ENCODE data around the gene DEFB118.

Gene DEFB118

GRCh38 chr20:31406115-31406514 is 37.7 kb downstream of the DEFB118 start, which contains the start of gene DEFB121:
Gene DEFB121 (minus strand): TSS chr20:31406215. CDS start chr20:31406152, 63 bp downstream.
- no CpG with 5 or more reads among the region's 3 CpGs for WGBS, 2 donors (ENCODE audit: extremely low coverage in 2 of 2, insufficient read length in 2 of 2, insufficient replicate concordance in 1 of 2)

GRCh38 chr20:31410011-31410410 is 41.6 kb downstream of the DEFB118 start:
- WGBS, 2 donors (ENCODE audit: extremely low coverage in 2 of 2, insufficient read length in 2 of 2, insufficient replicate concordance in 1 of 2), result no CpG with 5 or more reads among the region's 1 CpG
- DNase-seq (ENCODE audit: low spot score), result no peak
- Histone ChIP-seq H2BK120ac (ENCODE audit: low read depth, low read length) (no peak overlapping the region), H3K4me3 (ENCODE audit: low read length in 2 of 2) (no peak overlapping the region), H2BK15ac (ENCODE audit: low read length) (no peak overlapping the region), H2BK5ac (ENCODE audit: low read length) (no peak overlapping the region), H3K4ac (ENCODE audit: low read length) (no peak overlapping the region), H3K4me2 (ENCODE audit: insufficient read depth, low read length, poor library complexity, severe bottlenecking) (no peak overlapping the region), H4K91ac (ENCODE audit: low read depth, low read length, poor library complexity) (no peak overlapping the region), H2BK12ac (ENCODE audit: low read length) (no peak overlapping the region), H4K8ac (ENCODE audit: low read depth, low read length) (no peak overlapping the region), H3K79me1 (ENCODE audit: low read depth, low read length) (no peaks in the 10 kb centered on the region), H3K27ac (replicated peaks; ENCODE audit: low read length) (no peak overlapping the region), H3K9ac (ENCODE audit: low read depth, low read length, poor library complexity) (no peak overlapping the region), H3K14ac (ENCODE audit: low read length) (no peak overlapping the region), H3K9me3 (replicated peaks in 1 of 2; ENCODE audit: control insufficient read depth in 2 of 2, insufficient read depth in 1 of 2, low read depth in 1 of 2, low read length in 2 of 2) (peaks cover 0 to 21% of the 10 kb centered on the region in 2 donors), H3K36me3 (replicated peaks in 1 of 2; ENCODE audit: control insufficient read depth in 2 of 2, insufficient read depth in 2 of 2, low read length in 2 of 2) (no peaks in the 10 kb centered on the region), H3K23ac (ENCODE audit: low read depth, low read length, poor library complexity) (no peak overlapping the region), H3K4me1 (ENCODE audit: control insufficient read depth in 2 of 2, insufficient read depth in 1 of 2, low read depth in 1 of 2, low read length in 2 of 2) (no peaks in the 10 kb centered on the region), H3K18ac (ENCODE audit: low read length) (no peak overlapping the region), H2AK5ac (ENCODE audit: low read depth, low read length) (no peak overlapping the region), H3K27me3 (ENCODE audit: control insufficient read depth in 3 of 3, insufficient read depth in 3 of 3, low read depth in 1 of 3, low read length in 3 of 3) (no peaks in the 10 kb centered on the region), H2AFZ (ENCODE audit: low read length) (no peak overlapping the region)

More at GRCh38 chr20:31406115-31406514, 37.7 kb downstream of the DEFB118 start, which contains the start of gene DEFB121:
- Histone ChIP-seq H3K4me1 (ENCODE audit: control insufficient read depth in 2 of 2, insufficient read depth in 1 of 2, low read depth in 1 of 2, low read length in 2 of 2) (no peaks in the 10 kb centered on the region), H2AFZ (ENCODE audit: low read length) (no peak within 1 kb of the TSS), H2AK5ac (ENCODE audit: low read depth, low read length) (no peak within 1 kb of the TSS), H2BK15ac (ENCODE audit: low read length) (no peak within 1 kb of the TSS), H3K4me3 (ENCODE audit: low read length in 2 of 2) (no peak within 1 kb of the TSS), H2BK12ac (ENCODE audit: low read length) (no peak within 1 kb of the TSS), H3K79me1 (ENCODE audit: low read depth, low read length) (no peaks in the 10 kb centered on the region), H4K91ac (ENCODE audit: low read depth, low read length, poor library complexity) (no peak within 1 kb of the TSS), H3K36me3 (replicated peaks in 1 of 2; ENCODE audit: control insufficient read depth in 2 of 2, insufficient read depth in 2 of 2, low read length in 2 of 2) (no peaks in the 10 kb centered on the region), H3K14ac (ENCODE audit: low read length) (no peak within 1 kb of the TSS), H3K23ac (ENCODE audit: low read depth, low read length, poor library complexity) (no peak within 1 kb of the TSS), H3K27ac (replicated peaks; ENCODE audit: low read length) (no peak within 1 kb of the TSS), H2BK5ac (ENCODE audit: low read length) (no peak within 1 kb of the TSS), H3K9ac (ENCODE audit: low read depth, low read length, poor library complexity) (no peak within 1 kb of the TSS), H4K8ac (ENCODE audit: low read depth, low read length) (no peak within 1 kb of the TSS), H3K4me2 (ENCODE audit: insufficient read depth, low read length, poor library complexity, severe bottlenecking) (no peak within 1 kb of the TSS), H3K27me3 (ENCODE audit: control insufficient read depth in 3 of 3, insufficient read depth in 3 of 3, low read depth in 1 of 3, low read length in 3 of 3) (peaks cover 0 to 5% (median 0%) of the 10 kb centered on the region in 3 experiments), H3K4ac (ENCODE audit: low read length) (no peak within 1 kb of the TSS), H2BK120ac (ENCODE audit: low read depth, low read length) (no peak within 1 kb of the TSS), H3K18ac (ENCODE audit: low read length) (no peak within 1 kb of the TSS), H3K9me3 (replicated peaks in 1 of 2; ENCODE audit: control insufficient read depth in 2 of 2, insufficient read depth in 1 of 2, low read depth in 1 of 2, low read length in 2 of 2) (peaks cover 0 to 28% of the 10 kb centered on the region in 2 donors)
- DNase-seq (ENCODE audit: low spot score), result no peak

DNA sequence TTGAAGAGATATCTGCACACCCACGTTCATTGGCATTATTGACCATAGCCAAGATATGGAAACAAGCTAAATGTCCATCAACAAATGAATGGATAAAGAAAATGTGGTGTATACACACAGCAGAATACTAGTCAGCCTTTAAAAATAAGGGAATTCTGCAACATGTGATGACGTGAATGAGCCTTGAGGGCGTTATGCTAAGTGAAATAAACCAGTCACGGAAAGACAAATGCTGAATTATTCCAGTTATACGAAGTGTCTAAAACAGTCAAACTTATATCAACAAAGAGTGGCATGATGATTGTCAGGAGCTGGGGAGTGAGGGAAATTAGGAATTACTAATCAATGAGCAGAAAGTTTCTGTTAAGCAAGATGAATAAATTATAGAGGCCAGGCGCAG is 46.0 kb downstream of the DEFB118 start:
- Histone ChIP-seq H3K27me3 (ENCODE audit: control insufficient read depth in 3 of 3, insufficient read depth in 3 of 3, low read depth in 1 of 3, low read length in 3 of 3) (no peaks in the 10 kb centered on the region), H2BK12ac (ENCODE audit: low read length) (no peak overlapping the region), H2BK5ac (ENCODE audit: low read length) (no peak overlapping the region), H3K4me3 (ENCODE audit: low read length in 2 of 2) (no peak overlapping the region), H3K36me3 (replicated peaks in 1 of 2; ENCODE audit: control insufficient read depth in 2 of 2, insufficient read depth in 2 of 2, low read length in 2 of 2) (no peaks in the 10 kb centered on the region), H2BK120ac (ENCODE audit: low read depth, low read length) (no peak overlapping the region), H4K8ac (ENCODE audit: low read depth, low read length) (no peak overlapping the region), H3K27ac (replicated peaks; ENCODE audit: low read length) (no peak overlapping the region), H2AK5ac (ENCODE audit: low read depth, low read length) (no peak overlapping the region), H3K9me3 (replicated peaks in 1 of 2; ENCODE audit: control insufficient read depth in 2 of 2, insufficient read depth in 1 of 2, low read depth in 1 of 2, low read length in 2 of 2) (peaks cover 0 to 10% of the 10 kb centered on the region in 2 donors), H3K18ac (ENCODE audit: low read length) (no peak overlapping the region), H3K4ac (ENCODE audit: low read length) (no peak overlapping the region), H3K4me2 (ENCODE audit: insufficient read depth, low read length, poor library complexity, severe bottlenecking) (no peak overlapping the region), H2AFZ (ENCODE audit: low read length) (no peak overlapping the region), H3K23ac (ENCODE audit: low read depth, low read length, poor library complexity) (no peak overlapping the region), H3K4me1 (ENCODE audit: control insufficient read depth in 2 of 2, insufficient read depth in 1 of 2, low read depth in 1 of 2, low read length in 2 of 2) (no peaks in the 10 kb centered on the region), H3K79me1 (ENCODE audit: low read depth, low read length) (no peaks in the 10 kb centered on the region), H3K14ac (ENCODE audit: low read length) (no peak overlapping the region), H4K91ac (ENCODE audit: low read depth, low read length, poor library complexity) (no peak overlapping the region), H2BK15ac (ENCODE audit: low read length) (no peak overlapping the region), H3K9ac (ENCODE audit: low read depth, low read length, poor library complexity) (no peak overlapping the region)
- no CpG with 5 or more reads among the region's 6 CpGs for WGBS, 2 donors (ENCODE audit: extremely low coverage in 2 of 2, insufficient read length in 2 of 2, insufficient replicate concordance in 1 of 2)
- no peak for DNase-seq (ENCODE audit: low spot score)

GRCh38 chr20:31415653-31416052 is 47.3 kb downstream of the DEFB118 start:
- Histone ChIP-seq H3K4me3 (ENCODE audit: low read length in 2 of 2) (no peak overlapping the region), H3K4me2 (ENCODE audit: insufficient read depth, low read length, poor library complexity, severe bottlenecking) (no peak overlapping the region), H3K18ac (ENCODE audit: low read length) (no peak overlapping the region), H3K27me3 (ENCODE audit: control insufficient read depth in 3 of 3, insufficient read depth in 3 of 3, low read depth in 1 of 3, low read length in 3 of 3) (no peaks in the 10 kb centered on the region), H3K79me1 (ENCODE audit: low read depth, low read length) (no peaks in the 10 kb centered on the region), H3K23ac (ENCODE audit: low read depth, low read length, poor library complexity) (no peak overlapping the region), H2BK12ac (ENCODE audit: low read length) (no peak overlapping the region), H3K27ac (replicated peaks; ENCODE audit: low read length) (no peak overlapping the region), H3K9me3 (replicated peaks in 1 of 2; ENCODE audit: control insufficient read depth in 2 of 2, insufficient read depth in 1 of 2, low read depth in 1 of 2, low read length in 2 of 2) (peaks cover 0 to 12% of the 10 kb centered on the region in 2 donors), H4K91ac (ENCODE audit: low read depth, low read length, poor library complexity) (no peak overlapping the region), H4K8ac (ENCODE audit: low read depth, low read length) (no peak overlapping the region), H2AFZ (ENCODE audit: low read length) (no peak overlapping the region), H2AK5ac (ENCODE audit: low read depth, low read length) (no peak overlapping the region), H3K9ac (ENCODE audit: low read depth, low read length, poor library complexity) (no peak overlapping the region), H3K4me1 (ENCODE audit: control insufficient read depth in 2 of 2, insufficient read depth in 1 of 2, low read depth in 1 of 2, low read length in 2 of 2) (no peaks in the 10 kb centered on the region), H2BK120ac (ENCODE audit: low read depth, low read length) (no peak overlapping the region), H2BK5ac (ENCODE audit: low read length) (no peak overlapping the region), H3K36me3 (replicated peaks in 1 of 2; ENCODE audit: control insufficient read depth in 2 of 2, insufficient read depth in 2 of 2, low read length in 2 of 2) (no peaks in the 10 kb centered on the region), H2BK15ac (ENCODE audit: low read length) (no peak overlapping the region), H3K4ac (ENCODE audit: low read length) (no peak overlapping the region), H3K14ac (ENCODE audit: low read length) (no peak overlapping the region)
- no CpG with 5 or more reads among the region's 2 CpGs for WGBS, 2 donors (ENCODE audit: extremely low coverage in 2 of 2, insufficient read length in 2 of 2, insufficient replicate concordance in 1 of 2)
- no peak for DNase-seq (ENCODE audit: low spot score)
